Measurements from ENCODE around the gene ZNF664. TPM values are rescaled to one million over a fixed set of nuclear protein-coding genes. Genes with fewer than 3 reads are reported as not detected.

ZNF664 gene
- total and polyA plus RNA-seq, 2 of the 13 experiments (the other 11 are each of a cell fraction or from before 2014, with no cell fraction given), result 43.9 to 56.5 TPM

- TF ChIP-seq ZNF503 (CRISPR knock-in tag; IDR thresholded peaks at IDR 0.05) (no peak), FOSL1 (CRISPR knock-in tag; IDR thresholded peaks at IDR 0.05; ENCODE audit: borderline replicate concordance) (no peak), GTF2F1 (IDR thresholded peaks at IDR 0.05; ENCODE audit: low read length) (no peak), ZNF383 (CRISPR knock-in tag; IDR thresholded peaks at IDR 0.05; ENCODE audit: borderline replicate concordance) (no peak), ZNF549 (CRISPR knock-in tag; IDR thresholded peaks at IDR 0.05) (no peak), ARNT (IDR thresholded peaks at IDR 0.05) (no peak)
These were observed 72.8 kb downstream of the ZNF664 start (continued) for GRCh38 chr12:124045671-124046455.

- no peak for ATAC-seq
- Histone ChIP-seq H3K79me2 (ENCODE audit: insufficient read depth, low read length) (no peaks in the 10 kb centered on the region), H3K4me3 (replicated peaks in 1 of 3; ENCODE audit: insufficient read depth in 1 of 3, low read depth in 2 of 3, low read length in 3 of 3) (no peak overlapping the region), H3K9ac (ENCODE audit: insufficient read depth, low read depth, low read length) (no peak overlapping the region), H3K36me3 (replicated peaks in 1 of 2; ENCODE audit: control insufficient read depth in 1 of 2, insufficient read depth in 2 of 2, low read length in 2 of 2) (no peaks in the 10 kb centered on the region), H4K20me1 (ENCODE audit: insufficient read depth, low read length) (no peaks in the 10 kb centered on the region), H3K27ac (ENCODE audit: extremely low read length, insufficient read depth, low read length) (no peak overlapping the region), H3K9me3 (ENCODE audit: low read length) (peaks cover 21% of the 10 kb centered on the region), H3K4me1 (ENCODE audit: insufficient read depth, low read length) (no peaks in the 10 kb centered on the region), H3K4me2 (ENCODE audit: low read depth, low read length) (no peak overlapping the region), H2AFZ (ENCODE audit: low read length) (no peak overlapping the region), H3K27me3 (ENCODE audit: control insufficient read depth in 1 of 2, insufficient read depth in 2 of 2, low read length in 2 of 2) (peaks cover 0 to 6% of the 10 kb centered on the region in 2 experiments; a peak in 2 of 5 replicates)
- BruUV-seq (replicated peaks), result no TSS peak
- in situ Hi-C loops (cut with HindIII; ENCODE audit: extremely low pct_ligation_motif_present, low pct_unique_long_range_greater_than_20kb), result loop anchor here (10.0 kb wide), 1 partner anchor 728 kb away; no protein-coding TSS in a partner anchor
- intact Hi-C loops (cut with micrococcal nuclease; ENCODE audit: unreplicated experiment), result no loop called here
- no peak for FAIRE-seq
- ChIA-PET POLR2A (no interaction called here), CTCF (ENCODE audit: low intra/inter-chr PET ratio, low total read pairs) (no interaction called here)
- no peak for DNase-seq (ENCODE audit: low spot score)
- TF ChIP-seq FOXK2 (IDR thresholded peaks at IDR 0.05), result no peak
- TF ChIP-seq CTCF (CRISPR knock-in tag; IDR thresholded peaks at IDR 0.05), result no peak
- TF ChIP-seq DNMT3B (CRISPR knock-in tag; conservative IDR thresholded peaks at IDR 0.05), result no peak
- no peak for TF ChIP-seq UBTF (CRISPR knock-in tag; IDR thresholded peaks at IDR 0.05)
- TF ChIP-seq SALL2 (CRISPR knock-in tag; IDR thresholded peaks at IDR 0.05), result no peak
- no peak for TF ChIP-seq MAFF (IDR thresholded peaks at IDR 0.05; ENCODE audit: low read depth, low read length)
- TF ChIP-seq NCOR1 (IDR thresholded peaks at IDR 0.05; ENCODE audit: borderline replicate concordance, low read length), result no peak
- TF ChIP-seq ZNF772 (CRISPR knock-in tag; IDR thresholded peaks at IDR 0.05), result no peak
- no peak for TF ChIP-seq WIZ (CRISPR knock-in tag; IDR thresholded peaks at IDR 0.05)
- no peak for TF ChIP-seq ZNF724P (CRISPR knock-in tag; IDR thresholded peaks at IDR 0.05; ENCODE audit: borderline replicate concordance)
These were observed 73.4 kb downstream of the ZNF664 start for GRCh38 chr12:124046456-124046740.
